ENCODE data around the gene PAX8. TPM values are rescaled to one million over a fixed set of nuclear protein-coding genes. Genes with fewer than 3 reads are reported as not detected.

Gene PAX8
- total and polyA plus RNA-seq, 10 of the 15 experiments (the other 5 are each of a cell fraction or from before 2014, with no cell fraction given) = 0.16 to 2.5 (median 0.97) TPM

- Histone ChIP-seq H3K4me1 (ENCODE audit: control insufficient read depth, insufficient read depth, low read length) (peaks cover 33% of the 10 kb centered on the region), H3K79me2 (ENCODE audit: control insufficient read depth, insufficient read depth, low read length) (peaks cover 86% of the 10 kb centered on the region), H3K4me3 (peak overlapping the region; percentile 22; the same call in 1 of the 2 replicates), H3K4me2 (ENCODE audit: control insufficient read depth, insufficient read depth) (peak overlapping the region; percentile 70), H3K36me3 (ENCODE audit: control insufficient read depth in 2 of 2, insufficient read depth in 2 of 2, low read length in 1 of 2) (peaks cover 23 to 31% of the 10 kb centered on the region in 2 experiments), H3K9ac (ENCODE audit: control insufficient read depth, insufficient read depth, low read length) (no peak overlapping the region), H3K27me3 (replicated peaks in 1 of 2; ENCODE audit: control insufficient read depth in 2 of 2, insufficient read depth in 2 of 2, low read length in 1 of 2) (no peaks in the 10 kb centered on the region), H2AFZ (ENCODE audit: control insufficient read depth, low read depth, low read length) (no peak overlapping the region), H3K27ac (ENCODE audit: control insufficient read depth, insufficient read depth) (peak overlapping the region; percentile 20; the same call in 1 of the 2 replicates), H4K20me1 (ENCODE audit: control insufficient read depth, insufficient read depth) (peaks cover 32% of the 10 kb centered on the region), H3K9me3 (replicated peaks; ENCODE audit: control insufficient read depth, insufficient read depth, low read length) (no peaks in the 10 kb centered on the region)
- ATAC-seq (peak; percentile 12), FAIRE-seq (no peak), DNase-seq (ENCODE audit: low read depth, low spot score) (no peak)
- ChIA-PET CTCF (interaction anchor here (0.7 to 13.8 kb wide), 9 partner anchors 8 to 100 kb away, joined by 3 to 195 read pairs (median 5); no protein-coding TSS in a partner anchor), POLR2A (interaction anchor here (0.6 to 1.7 kb wide), 4 partner anchors 10 to 42 kb away, joined by 3 to 7 read pairs (median 5); no protein-coding TSS in a partner anchor), SMC1A (ENCODE audit: uncharacterized antibody, unreplicated experiment) (interaction anchor here (0.9 to 2.0 kb wide), 8 partner anchors 14 to 101 kb away, joined by 3 to 11 read pairs (median 4); no protein-coding TSS in a partner anchor), RAD21 (ENCODE audit: unreplicated experiment) (interaction anchor here (0.6 to 1.6 kb wide), 4 partner anchors 41 to 98 kb away, joined by 3 to 11 read pairs (median 4); no protein-coding TSS in a partner anchor)
- TF ChIP-seq ZNF217 (IDR thresholded peaks at IDR 0.05) (no peak), RAD21 (IDR thresholded peaks at IDR 0.05; ENCODE audit: insufficient read depth, low read depth, low read length) (peak; percentile 2; the same call in 1 of the 2 replicates)
- WGBS (ENCODE audit: insufficient coverage, insufficient replicate concordance, low lambda C conversion rate, missing lambda C conversion rate) = 78% methylated on average over 17 of the region's 17 CpGs
- no TSS peak for BruUV-seq (replicated peaks)
- in situ Hi-C loops (cut with MboI) = no loop called here
- intact Hi-C loops (cut with micrococcal nuclease; ENCODE audit: unreplicated experiment) = no loop called here
Measured at GRCh38 chr2:113180131-113180946, 98.4 kb downstream of the PAX8 start.

- intact Hi-C loops (cut with micrococcal nuclease; ENCODE audit: unreplicated experiment) = no loop called here
- H3K4me1 ChIP-seq (ENCODE audit: control insufficient read depth, insufficient read depth, low read length) = peaks cover 33% of the 10 kb centered on the region
- ChIA-PET CTCF (interaction anchor here (1.3 to 13.8 kb wide), 4 partner anchors 7 to 42 kb away, joined by 3 to 195 read pairs (median 17); no protein-coding TSS in a partner anchor), SMC1A (ENCODE audit: uncharacterized antibody, unreplicated experiment) (interaction anchor here (1.0 to 1.7 kb wide), 3 partner anchors 14 to 42 kb away, joined by 3 to 11 read pairs (median 4); no protein-coding TSS in a partner anchor), RAD21 (ENCODE audit: unreplicated experiment) (interaction anchor here (1.1 to 1.6 kb wide), 3 partner anchors 41 to 97 kb away, joined by 3 to 11 read pairs (median 5); no protein-coding TSS in a partner anchor), POLR2A (interaction anchor here (0.6 to 1.4 kb wide), 2 partner anchors 13 to 41 kb away, joined by 3 to 7 read pairs; no protein-coding TSS in a partner anchor)
- peaks cover 26% of the 10 kb centered on the region for H4K20me1 ChIP-seq (ENCODE audit: control insufficient read depth, insufficient read depth)
- no peaks in the 10 kb centered on the region for H3K27me3 ChIP-seq (replicated peaks in 1 of 2; ENCODE audit: control insufficient read depth in 2 of 2, insufficient read depth in 2 of 2, low read length in 1 of 2)
- H3K4me2 ChIP-seq (ENCODE audit: control insufficient read depth, insufficient read depth) = peak overlapping the region; percentile 70; the same call in 1 of the 2 replicates
- in situ Hi-C loops (cut with MboI) = no loop called here
- H3K36me3 ChIP-seq (ENCODE audit: control insufficient read depth in 2 of 2, insufficient read depth in 2 of 2, low read length in 1 of 2) = peaks cover 17 to 25% of the 10 kb centered on the region in 2 experiments
- no TSS peak for BruUV-seq (replicated peaks)
- ATAC-seq = no peak
- H3K9ac ChIP-seq (ENCODE audit: control insufficient read depth, insufficient read depth, low read length) = no peak overlapping the region
- H2AFZ ChIP-seq (ENCODE audit: control insufficient read depth, low read depth, low read length) = no peak overlapping the region
- no peaks in the 10 kb centered on the region for H3K9me3 ChIP-seq (replicated peaks; ENCODE audit: control insufficient read depth, insufficient read depth, low read length)
- WGBS (ENCODE audit: insufficient coverage, insufficient replicate concordance, low lambda C conversion rate, missing lambda C conversion rate) = 99% methylated on average over 8 of the region's 8 CpGs
- H3K4me3 ChIP-seq = no peak overlapping the region
- no peak for DNase-seq (ENCODE audit: low read depth, low spot score)
- H3K27ac ChIP-seq (ENCODE audit: control insufficient read depth, insufficient read depth) = no peak overlapping the region; the same call in 1 of the 2 replicates
- FAIRE-seq = no peak
- peaks cover 87% of the 10 kb centered on the region for H3K79me2 ChIP-seq (ENCODE audit: control insufficient read depth, insufficient read depth, low read length)
- TF ChIP-seq NR2C2 (IDR thresholded peaks at IDR 0.05; ENCODE audit: borderline replicate concordance, control insufficient read depth, insufficient read length, low read depth) = no peak
- no peak for TF ChIP-seq ZBTB4 (CRISPR knock-in tag; IDR thresholded peaks at IDR 0.05)
- no peak for TF ChIP-seq SIX5 (IDR thresholded peaks at IDR 0.05; ENCODE audit: low read depth, low read length, severe bottlenecking)
- TF ChIP-seq RELA (IDR thresholded peaks at IDR 0.05; ENCODE audit: borderline replicate concordance, partially characterized antibody) = no peak
- no peak for TF ChIP-seq MTA2 (IDR thresholded peaks at IDR 0.05; ENCODE audit: low read depth)
- no peak for TF ChIP-seq IKZF2 (IDR thresholded peaks at IDR 0.05)
- TF ChIP-seq STAT3 (IDR thresholded peaks at IDR 0.05; ENCODE audit: low read depth, low read length) = no peak
- TF ChIP-seq POLR2AphosphoS5 (IDR thresholded peaks at IDR 0.05; ENCODE audit: low read length) = no peak
- TF ChIP-seq MXI1 (IDR thresholded peaks at IDR 0.05; ENCODE audit: low read depth, low read length) = no peak
Measured at GRCh38 chr2:113179446-113180045, 99.2 kb downstream of the PAX8 start.

Data from GM12878 (cell line).